HepG2 (cell line): ENCODE data around the gene C4B. TPM values are rescaled to one million over a fixed set of nuclear protein-coding genes. Genes with fewer than 3 reads are reported as not detected.

Experiments
- BCL6 ChIP-seq: IDR thresholded peaks from 2 replicates; pipeline ENCODE4 v1.6.1; 2016; ENCODE audit warnings: missing genetic modification reagents, missing compliant biosample characterization
- ELF1 ChIP-seq: sonication (generic); formaldehyde crosslinking; IDR thresholded peaks from 2 replicates; pipeline ENCODE4 v1.4.0; 2020; ENCODE audit warnings: missing genetic modification reagents
- MEF2D ChIP-seq: sonication (generic); formaldehyde crosslinking; IDR thresholded peaks from 2 replicates; pipeline ENCODE4 v1.5.1; 2020; ENCODE audit warnings: mild to moderate bottlenecking, missing genetic modification reagents
- MEIS2 ChIP-seq: sonication (generic); formaldehyde crosslinking; IDR thresholded peaks from 2 replicates; pipeline ENCODE4 v1.9.0; 2021; ENCODE audit warnings: mild to moderate bottlenecking, missing genetic modification reagents
- NPAS2 ChIP-seq: sonication (generic); formaldehyde crosslinking; IDR thresholded peaks from 2 replicates; pipeline ENCODE4 v1.8.0; 2022; ENCODE audit warnings: mild to moderate bottlenecking, missing genetic modification reagents, borderline replicate concordance
- TBL1XR1 ChIP-seq: fragments of 150-350 bp; IDR thresholded peaks from 2 replicates; pipeline ENCODE4 v1.6.1; 2014; ENCODE audit warnings: borderline replicate concordance, low read length; ENCODE audit not compliant: partially characterized antibody
- ZBTB4 ChIP-seq: sonication (generic); formaldehyde crosslinking; IDR thresholded peaks from 2 replicates; pipeline ENCODE4 v1.4.0; 2020; ENCODE audit warnings: missing genetic modification reagents, mild to moderate bottlenecking, borderline replicate concordance
- ZBTB46 ChIP-seq: sonication (generic); formaldehyde crosslinking; IDR thresholded peaks from 2 replicates; pipeline ENCODE4 v1.4.0; 2020; ENCODE audit warnings: mild to moderate bottlenecking, missing genetic modification reagents, borderline replicate concordance
- ZNF605 ChIP-seq: sonication (generic); formaldehyde crosslinking; IDR thresholded peaks from 2 replicates; pipeline ENCODE4 v1.8.0; 2022; ENCODE audit warnings: mild to moderate bottlenecking, missing genetic modification reagents
- ZNF720 ChIP-seq: sonication (generic); formaldehyde crosslinking; IDR thresholded peaks from 2 replicates; pipeline ENCODE4 v1.4.0; 2020; ENCODE audit warnings: missing genetic modification reagents
- polyA plus RNA-seq, 8 experiments: library from polyadenylated mRNA; depleted of rRNA in 3 of 8; stranded (reverse) in 7 of 8; unstranded in 1 of 8; fragments of >200 nt; fragmentation: Illumina TruSeq in 4 of 8; extraction: Trizol in 4 of 8; gene quantifications; 2 replicates each; pipeline versions ENCODE4 v1.2.1 to v1.2.3, GENCODE V29; 2011 to 2016; ENCODE audit warnings: low read depth in 4 of 8, missing spikeins in 1 of 8, mixed read lengths in 1 of 8; ENCODE audit not compliant: insufficient read depth in 1 of 8
- total RNA-seq, 5 experiments: library from RNA; depleted of rRNA; stranded (reverse); fragments of >200 nt; fragmentation: Illumina TruSeq; extraction: Trizol; gene quantifications; 2 replicates each; pipeline ENCODE4 v1.2.3, GENCODE V29; 2016; ENCODE audit warnings: low read depth in 1 of 5
- TF ChIP-seq, protein P1 (sequence below): sonication (generic); formaldehyde crosslinking; IDR thresholded peaks from 2 replicates; pipeline ENCODE4; 2020; ENCODE audit warnings: missing genetic modification reagents, mild to moderate bottlenecking, borderline replicate concordance
- TF ChIP-seq, protein P2 (sequence below): sonication (generic); formaldehyde crosslinking; IDR thresholded peaks from 2 replicates; pipeline ENCODE4 v1.4.0; 2020; ENCODE audit warnings: mild to moderate bottlenecking, missing genetic modification reagents

Gene C4B
- total and polyA plus RNA-seq, 2 of the 13 experiments (the other 11 are each of a cell fraction or from before 2014, with no cell fraction given) = 167 to 538 TPM

DNA sequence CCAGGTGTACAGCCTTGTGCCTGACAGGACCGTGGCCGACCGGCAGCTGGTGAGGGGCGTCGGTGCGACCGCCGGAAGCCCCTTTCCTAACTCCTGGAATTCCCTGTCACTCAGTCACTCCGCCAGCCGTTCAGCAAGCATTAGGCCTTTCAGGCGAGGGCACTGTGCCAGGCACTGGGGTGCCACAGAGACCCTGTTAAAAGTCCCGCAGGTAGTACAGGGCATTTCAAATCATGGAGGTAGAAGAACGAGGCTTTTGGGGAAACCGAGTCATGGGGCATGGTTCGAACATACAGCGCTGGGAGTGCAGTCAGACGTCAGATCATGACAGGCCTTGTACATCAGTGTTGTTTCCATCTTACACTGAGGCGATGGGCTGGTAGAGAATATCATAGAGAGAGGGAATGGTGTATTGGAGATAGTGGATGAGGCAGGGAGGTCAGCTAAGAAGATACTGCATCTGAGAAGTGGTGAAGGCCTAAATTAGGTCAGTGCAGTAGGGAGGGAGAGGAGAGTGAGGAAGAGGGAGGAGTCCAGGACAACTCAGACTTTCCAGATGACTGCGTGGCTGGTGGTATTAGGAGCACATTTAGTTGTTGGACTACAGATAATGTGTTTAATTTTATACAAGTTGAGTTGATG, 41.8 kb upstream of the C4B start (continued):
- 0 out of 2 replicates have a peak, but pooled peaks have one; percentile 5 for TF ChIP-seq ZBTB46 (CRISPR knock-in tag)
- TF ChIP-seq, protein P1, sequence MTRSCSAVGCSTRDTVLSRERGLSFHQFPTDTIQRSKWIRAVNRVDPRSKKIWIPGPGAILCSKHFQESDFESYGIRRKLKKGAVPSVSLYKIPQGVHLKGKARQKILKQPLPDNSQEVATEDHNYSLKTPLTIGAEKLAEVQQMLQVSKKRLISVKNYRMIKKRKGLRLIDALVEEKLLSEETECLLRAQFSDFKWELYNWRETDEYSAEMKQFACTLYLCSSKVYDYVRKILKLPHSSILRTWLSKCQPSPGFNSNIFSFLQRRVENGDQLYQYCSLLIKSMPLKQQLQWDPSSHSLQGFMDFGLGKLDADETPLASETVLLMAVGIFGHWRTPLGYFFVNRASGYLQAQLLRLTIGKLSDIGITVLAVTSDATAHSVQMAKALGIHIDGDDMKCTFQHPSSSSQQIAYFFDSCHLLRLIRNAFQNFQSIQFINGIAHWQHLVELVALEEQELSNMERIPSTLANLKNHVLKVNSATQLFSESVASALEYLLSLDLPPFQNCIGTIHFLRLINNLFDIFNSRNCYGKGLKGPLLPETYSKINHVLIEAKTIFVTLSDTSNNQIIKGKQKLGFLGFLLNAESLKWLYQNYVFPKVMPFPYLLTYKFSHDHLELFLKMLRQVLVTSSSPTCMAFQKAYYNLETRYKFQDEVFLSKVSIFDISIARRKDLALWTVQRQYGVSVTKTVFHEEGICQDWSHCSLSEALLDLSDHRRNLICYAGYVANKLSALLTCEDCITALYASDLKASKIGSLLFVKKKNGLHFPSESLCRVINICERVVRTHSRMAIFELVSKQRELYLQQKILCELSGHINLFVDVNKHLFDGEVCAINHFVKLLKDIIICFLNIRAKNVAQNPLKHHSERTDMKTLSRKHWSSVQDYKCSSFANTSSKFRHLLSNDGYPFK (CRISPR knock-in tag) = no peak
- TF ChIP-seq ZNF605 (CRISPR knock-in tag) = 0 out of 2 replicates have a peak, but pooled peaks have one; percentile 13
- no peak for TF ChIP-seq NPAS2 (CRISPR knock-in tag)
- TF ChIP-seq BCL6 = no peak; the same call in 1 of the 2 replicates
- peak; percentile 24; the same call in 1 of the 2 replicates for TF ChIP-seq MEIS2 (CRISPR knock-in tag)
- no peak for TF ChIP-seq ZNF720
- TF ChIP-seq, protein P2, sequence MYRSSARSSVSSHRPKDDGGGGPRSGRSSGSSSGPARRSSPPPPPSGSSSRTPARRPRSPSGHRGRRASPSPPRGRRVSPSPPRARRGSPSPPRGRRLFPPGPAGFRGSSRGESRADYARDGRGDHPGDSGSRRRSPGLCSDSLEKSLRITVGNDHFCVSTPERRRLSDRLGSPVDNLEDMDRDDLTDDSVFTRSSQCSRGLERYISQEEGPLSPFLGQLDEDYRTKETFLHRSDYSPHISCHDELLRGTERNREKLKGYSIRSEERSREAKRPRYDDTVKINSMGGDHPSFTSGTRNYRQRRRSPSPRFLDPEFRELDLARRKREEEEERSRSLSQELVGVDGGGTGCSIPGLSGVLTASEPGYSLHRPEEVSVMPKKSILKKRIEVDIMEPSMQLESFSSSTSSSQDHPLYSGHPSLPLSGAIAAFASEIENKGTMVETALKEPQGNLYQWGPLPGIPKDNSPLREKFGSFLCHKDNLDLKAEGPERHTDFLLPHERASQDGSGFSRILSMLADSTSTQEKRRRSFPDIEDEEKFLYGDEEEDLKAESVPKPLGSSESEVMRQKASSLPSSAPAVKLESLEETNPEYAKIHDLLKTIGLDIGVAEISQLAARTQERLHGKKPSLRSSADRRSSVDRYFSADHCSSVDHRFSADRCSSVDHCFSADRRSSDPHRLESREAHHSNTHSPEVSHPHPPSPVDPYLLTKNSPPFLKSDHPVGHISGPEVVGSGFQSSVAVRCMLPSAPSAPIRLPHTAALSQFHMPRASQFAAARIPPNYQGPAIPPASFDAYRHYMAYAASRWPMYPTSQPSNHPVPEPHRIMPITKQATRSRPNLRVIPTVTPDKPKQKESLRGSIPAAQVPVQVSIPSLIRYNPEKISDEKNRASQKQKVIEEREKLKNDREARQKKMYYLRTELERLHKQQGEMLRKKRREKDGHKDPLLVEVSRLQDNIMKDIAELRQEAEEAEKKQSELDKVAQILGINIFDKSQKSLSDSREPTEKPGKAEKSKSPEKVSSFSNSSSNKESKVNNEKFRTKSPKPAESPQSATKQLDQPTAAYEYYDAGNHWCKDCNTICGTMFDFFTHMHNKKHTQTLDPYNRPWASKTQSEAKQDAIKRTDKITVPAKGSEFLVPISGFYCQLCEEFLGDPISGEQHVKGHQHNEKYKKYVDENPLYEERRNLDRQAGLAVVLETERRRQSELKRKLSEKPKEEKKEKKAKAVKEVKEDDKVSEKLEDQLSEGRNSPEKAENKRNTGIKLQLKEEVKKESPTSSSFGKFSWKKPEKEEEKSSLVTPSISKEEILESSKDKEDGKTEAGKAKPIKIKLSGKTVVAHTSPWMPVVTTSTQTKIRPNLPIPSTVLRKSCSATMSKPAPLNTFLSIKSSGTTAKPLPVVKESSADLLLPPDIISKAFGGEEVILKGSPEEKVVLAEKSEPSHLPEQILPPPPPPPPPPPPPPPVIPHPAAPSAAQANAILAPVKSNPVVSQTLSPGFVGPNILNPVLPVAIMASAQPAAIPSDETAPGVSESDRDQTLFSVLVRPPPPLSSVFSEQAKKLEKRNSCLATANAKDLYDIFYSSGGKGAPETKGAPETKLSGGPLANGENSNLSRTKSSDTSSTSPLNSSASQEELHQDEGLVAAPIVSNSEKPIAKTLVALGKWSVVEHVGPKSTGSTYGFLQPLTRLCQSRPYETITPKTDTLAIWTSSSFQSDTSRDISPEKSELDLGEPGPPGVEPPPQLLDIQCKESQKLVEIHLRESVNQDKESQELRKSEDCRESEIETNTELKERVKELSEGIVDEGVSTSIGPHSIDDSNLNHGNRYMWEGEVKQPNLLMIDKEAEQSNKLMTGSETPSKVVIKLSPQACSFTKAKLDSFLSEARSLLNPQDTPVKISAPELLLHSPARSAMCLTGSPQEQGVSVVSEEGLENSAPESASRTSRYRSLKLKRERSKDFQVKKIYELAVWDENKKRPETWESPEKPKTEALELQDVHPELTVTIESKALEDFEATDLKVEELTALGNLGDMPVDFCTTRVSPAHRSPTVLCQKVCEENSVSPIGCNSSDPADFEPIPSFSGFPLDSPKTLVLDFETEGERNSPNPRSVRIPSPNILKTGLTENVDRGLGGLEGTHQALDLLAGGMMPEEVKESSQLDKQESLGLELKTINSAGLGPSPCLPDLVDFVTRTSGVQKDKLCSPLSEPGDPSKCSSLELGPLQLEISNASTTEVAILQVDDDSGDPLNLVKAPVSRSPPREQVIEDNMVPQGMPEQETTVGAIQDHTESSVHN (CRISPR knock-in tag) = peak; percentile 30; the same call in 1 of the 2 replicates
- no peak for TF ChIP-seq ELF1
- 0 out of 2 replicates have a peak, but pooled peaks have one; percentile 1 for TF ChIP-seq MEF2D
- no peak for TF ChIP-seq TBL1XR1
- peak; percentile 4; the same call in 1 of the 2 replicates for TF ChIP-seq ZBTB4 (CRISPR knock-in tag)
